ENCODE data around the gene DCP2.
A peak's percentile ranks its signal among the peaks of the same experiment; 100 is the strongest.

DCP2 gene

DNA sequence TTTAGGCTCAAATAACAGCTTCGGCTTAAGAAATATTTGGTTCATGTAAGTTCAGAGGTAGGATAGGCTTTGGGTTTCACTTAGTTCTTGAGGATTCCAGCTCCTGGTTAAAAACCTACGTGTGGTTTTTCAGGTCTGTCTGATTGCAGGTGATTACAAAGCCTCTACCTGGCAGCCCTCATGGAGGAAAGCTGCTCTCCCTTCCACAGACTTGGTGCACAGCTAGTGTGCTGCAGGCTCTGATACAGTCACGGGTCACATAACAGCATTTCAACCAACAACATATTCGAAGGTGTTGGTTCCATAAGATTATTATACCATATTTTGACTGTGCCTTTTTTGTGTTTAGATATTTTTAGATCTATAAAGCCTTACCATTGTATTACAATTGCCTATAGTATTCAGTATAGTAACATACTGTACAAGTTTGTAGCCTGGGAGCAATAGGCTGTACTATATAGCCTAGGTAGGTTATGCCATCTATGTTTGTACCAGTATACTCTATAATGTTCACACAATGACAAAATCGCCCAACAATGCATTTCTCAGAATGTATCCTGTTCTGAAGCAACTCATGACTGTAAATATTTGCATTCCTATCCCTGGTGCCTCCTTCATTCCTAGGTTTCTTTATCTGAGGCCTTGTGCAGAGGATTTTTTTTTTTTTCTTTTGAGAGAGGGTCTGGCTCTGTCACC is 8.0 kb upstream of the DCP2 start:
- DNase-seq, result no peak

DNA sequence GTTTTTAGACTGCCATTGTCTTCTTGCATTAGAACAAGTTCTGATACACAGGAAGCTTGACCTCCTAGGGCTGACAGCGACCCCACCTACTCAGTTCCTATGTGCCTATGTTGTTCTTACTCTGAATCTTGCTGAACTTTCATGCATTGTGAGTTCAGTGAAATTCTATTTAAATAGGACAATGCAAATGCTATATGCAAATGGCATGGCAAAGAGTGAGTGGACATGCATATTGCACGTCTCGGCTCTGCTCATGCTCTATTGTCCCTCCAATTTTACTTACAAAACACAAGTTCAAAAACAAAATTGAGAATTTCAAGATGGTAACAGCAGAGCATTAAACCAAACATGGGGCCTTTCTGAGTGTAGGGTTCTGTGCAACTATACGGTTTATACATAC is 5.3 kb upstream of the DCP2 start:
- DNase-seq, result no peak

GRCh38 chr5:112973036-112973435 is 3.6 kb upstream of the DCP2 start:
- DNase-seq, result no peak

- no peak for DNase-seq
Measured at GRCh38 chr5:112973904-112974303, 2.7 kb upstream of the DCP2 start.

GRCh38 chr5:112974901-112975300 is 1.7 kb upstream of the DCP2 start:
- DNase-seq, result no peak

- no peak for DNase-seq
Measured at GRCh38 chr5:112975721-112976431, 722 bp upstream of the DCP2 start.

DNA sequence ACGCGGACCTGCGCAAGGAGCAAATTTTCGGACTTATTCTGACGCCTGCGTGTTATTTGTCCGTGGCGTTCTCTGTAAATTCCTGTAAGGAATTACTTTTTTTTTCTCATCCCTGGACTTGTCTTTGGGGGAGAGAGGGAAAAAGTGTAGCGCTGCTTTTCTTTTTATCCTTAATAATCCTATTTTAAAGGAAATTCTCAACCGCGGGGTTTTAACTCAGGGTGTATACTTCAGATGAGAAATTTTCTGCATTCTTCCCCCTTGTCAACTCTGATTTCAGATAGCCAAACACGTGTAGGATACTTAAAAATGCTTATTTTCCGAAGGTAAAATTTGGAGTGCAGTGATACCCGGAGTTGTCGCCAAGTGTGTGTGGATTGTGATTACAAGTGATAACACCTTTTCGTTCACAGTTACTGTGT is 853 bp downstream of the DCP2 start:
- no peak for DNase-seq

- no peak for DNase-seq
Measured at GRCh38 chr5:112978836-112979235, 2.2 kb downstream of the DCP2 start.

DNA sequence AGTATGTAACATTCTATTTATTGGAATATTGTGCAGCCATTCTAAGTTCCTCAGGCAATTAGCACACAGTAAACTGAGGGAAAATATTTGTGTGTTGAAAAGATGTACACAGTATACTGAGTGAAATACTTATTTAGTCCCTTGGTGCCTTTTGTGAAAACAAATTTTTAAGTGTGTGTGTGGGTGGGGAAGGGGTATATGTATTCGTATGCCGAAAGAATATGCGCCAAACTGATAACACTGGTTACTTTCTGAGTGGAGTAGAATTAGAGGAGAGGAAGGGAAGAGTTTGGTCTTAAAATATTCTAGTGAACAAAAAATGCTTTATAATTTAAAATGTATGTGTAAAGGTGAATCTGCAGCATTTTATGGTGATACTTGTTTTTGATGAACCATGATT is 3.1 kb downstream of the DCP2 start:
- DNase-seq, result no peak

GRCh38 chr5:112983363-112983762 is 6.8 kb downstream of the DCP2 start:
- no peak for DNase-seq

DNA sequence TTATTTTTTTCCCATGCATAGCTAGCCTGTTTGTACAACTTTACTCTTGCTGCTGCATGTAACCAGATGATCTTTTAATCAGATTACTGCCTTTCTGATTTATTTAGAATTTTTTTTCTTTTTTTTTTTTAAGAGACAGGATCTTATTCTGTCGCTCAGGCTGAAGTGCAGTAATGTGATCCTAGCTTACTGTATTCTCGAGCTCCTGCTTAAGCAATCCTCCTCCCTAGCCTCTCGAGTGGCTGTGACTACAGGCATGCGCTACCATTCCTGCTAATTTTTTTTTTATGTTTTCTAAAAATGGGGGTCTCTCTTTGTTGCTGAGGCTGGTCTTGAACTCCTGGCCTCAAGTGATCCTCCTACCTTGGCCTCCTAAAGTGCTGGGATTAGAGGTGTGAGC is 9.6 kb downstream of the DCP2 start:
- DNase-seq, result no peak

DNA sequence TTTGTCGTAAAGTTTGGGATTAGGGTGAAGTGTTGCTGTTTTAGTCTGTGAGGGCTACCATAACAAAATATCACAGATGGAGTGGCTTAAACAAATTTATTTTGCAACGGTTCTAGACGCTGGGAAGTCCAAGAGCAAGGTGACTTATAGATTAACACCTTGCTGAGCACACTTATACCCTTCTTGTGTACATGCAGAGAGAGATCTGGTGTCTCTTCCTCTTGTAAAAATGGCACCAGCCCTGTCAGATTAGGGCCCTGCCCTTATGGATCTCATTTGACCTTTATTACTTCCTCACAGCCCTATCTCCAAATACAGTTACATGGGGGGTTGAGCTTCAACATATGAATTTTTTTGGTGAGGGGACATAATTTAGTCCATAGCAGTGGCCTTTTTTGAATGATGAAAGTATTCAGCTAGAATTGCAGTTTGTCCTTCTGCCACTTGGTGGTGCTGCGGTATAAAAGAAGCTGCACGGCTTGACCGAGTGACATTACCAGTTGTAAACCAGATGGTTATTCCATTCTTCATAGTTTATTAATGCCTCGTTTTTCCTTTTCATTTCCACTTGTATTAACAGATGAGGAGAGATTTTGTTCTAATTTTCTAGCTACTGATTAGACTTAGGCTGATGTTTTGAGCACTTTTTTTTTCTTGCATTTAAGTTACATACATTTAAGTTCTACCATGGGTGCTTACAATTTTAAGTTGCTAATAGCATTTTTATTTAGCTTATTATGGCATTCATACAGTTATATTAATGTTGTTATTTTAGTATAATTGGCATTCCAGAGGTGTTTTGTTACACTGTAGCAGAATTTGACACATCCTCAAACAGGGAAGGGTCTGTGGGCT is 19.4 kb downstream of the DCP2 start:
- peak; percentile 5 to 20 for DNase-seq

DNA sequence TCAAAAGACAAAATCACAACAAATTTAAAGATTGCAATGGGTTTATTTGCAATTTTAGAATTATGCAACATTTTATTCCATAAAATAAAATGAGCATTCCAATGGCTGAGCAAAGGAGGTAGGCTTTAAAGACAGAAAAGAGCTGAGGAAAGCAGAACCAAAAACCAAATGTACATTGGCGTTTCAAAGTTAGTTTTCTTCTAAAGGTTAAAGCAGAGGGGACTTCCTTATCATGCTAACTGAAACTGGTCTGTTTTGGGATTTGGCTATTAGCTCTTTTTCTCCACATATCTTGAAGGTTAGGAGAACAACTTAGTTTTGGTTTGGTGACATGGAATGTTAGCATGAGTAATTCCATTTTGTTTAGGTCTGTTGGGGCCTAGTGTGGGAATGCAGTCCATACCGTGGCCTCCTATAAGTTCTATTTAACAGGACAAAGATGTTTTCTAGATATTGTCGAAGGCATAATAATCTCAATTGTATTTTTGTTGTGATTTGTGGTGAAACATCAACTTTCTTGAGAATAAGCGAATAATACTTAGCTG is 20.3 kb downstream of the DCP2 start:
- no peak for DNase-seq

GRCh38 chr5:112998296-112998695 is 21.7 kb downstream of the DCP2 start:
- DNase-seq, result no peak

DNA sequence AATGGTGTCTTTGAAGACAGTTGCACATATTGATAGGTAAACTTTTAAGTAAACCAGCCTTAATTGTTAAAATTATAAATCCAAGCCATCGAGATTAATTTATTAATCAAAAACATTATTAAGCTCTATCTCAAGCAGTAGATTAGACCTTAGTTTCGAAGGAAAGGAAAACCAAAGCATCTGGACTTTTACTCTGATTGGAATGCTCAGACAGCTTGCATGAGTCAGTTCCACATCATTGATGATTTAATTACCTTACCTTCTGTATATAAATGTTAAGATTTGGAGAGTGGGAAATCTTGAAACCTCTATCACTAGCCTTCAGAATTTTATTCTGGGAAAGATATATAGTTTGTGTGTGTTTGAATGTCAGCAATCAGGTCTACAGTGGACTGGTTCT is 23.9 kb downstream of the DCP2 start:
- no peak for DNase-seq

DNA sequence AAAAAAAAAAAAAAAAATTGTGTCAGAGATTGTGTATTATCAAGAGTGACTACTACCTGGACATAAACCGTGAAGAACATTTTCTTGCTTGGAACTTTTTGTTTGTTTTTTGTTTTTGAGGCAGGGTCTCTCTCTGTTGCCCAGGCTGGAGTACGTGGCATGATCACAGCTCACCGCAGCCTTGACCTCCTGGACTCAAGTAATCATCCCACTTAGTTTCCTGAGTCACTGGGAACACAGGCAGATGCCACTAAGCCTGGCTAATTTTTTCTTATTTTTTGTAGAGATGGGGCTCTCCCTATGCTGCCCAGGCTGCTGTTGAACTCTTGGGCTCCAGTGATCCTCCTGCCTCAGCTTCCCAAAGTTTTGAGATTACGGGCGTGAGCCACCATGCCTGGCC is 25.8 kb downstream of the DCP2 start:
- no peak for DNase-seq

DNA sequence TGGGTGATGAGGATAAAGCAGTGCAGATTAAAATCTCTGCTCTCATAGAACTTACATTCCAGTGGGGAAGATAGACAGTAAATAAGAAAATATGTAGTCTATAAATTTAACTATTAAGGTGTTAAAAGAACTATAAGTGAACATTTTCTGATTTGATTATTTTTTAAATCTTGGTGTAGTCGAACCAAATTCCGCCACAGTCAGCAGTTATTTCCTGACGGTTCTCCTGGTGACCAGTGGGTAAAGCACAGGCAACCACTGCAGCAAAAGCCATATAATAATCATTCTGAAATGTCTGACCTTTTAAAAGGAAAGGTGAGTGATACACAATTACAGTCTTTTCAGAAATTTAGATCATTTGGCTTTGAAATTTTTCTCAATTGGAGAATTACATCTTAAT is 27.2 kb downstream of the DCP2 start:
- DNase-seq, result no peak

- no peak for DNase-seq
Measured at GRCh38 chr5:113005454-113005853, 28.9 kb downstream of the DCP2 start.

DNA sequence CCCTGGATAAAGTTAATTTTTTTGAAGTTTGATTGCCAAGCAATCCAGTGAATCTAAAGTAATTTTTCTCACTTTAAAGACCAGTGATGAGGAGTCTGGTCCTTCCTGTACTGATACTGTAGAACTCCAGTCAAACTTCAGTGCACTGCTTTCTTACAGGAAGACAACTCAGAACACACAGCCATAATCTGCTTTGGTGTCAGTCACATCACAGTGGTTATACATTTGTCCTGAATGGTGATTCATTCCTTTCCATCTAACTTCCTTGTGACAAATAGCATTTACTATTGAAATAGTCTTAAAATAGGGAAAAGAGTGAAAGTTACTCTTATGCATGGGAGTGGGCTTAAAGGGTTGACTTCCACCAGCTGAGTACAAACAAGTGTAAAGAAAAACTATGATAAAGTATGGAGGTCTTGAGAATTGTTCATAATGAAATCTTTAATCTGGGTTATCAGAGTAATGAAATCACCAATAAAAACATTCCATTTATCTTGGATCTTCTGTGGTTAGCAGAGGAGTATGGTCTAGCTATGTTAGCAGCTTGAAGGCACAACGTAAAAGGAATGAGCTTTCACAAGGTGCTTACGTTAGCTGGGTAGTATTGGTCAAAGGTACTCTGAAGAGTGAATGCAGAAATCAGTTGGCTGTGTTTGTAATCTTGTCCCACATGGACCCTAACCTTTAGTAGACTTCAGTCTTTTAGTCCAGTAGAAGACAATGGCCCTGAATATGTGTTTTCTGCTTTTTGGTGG is 41.5 kb downstream of the DCP2 start:
- DNase-seq, result no peak

DNA sequence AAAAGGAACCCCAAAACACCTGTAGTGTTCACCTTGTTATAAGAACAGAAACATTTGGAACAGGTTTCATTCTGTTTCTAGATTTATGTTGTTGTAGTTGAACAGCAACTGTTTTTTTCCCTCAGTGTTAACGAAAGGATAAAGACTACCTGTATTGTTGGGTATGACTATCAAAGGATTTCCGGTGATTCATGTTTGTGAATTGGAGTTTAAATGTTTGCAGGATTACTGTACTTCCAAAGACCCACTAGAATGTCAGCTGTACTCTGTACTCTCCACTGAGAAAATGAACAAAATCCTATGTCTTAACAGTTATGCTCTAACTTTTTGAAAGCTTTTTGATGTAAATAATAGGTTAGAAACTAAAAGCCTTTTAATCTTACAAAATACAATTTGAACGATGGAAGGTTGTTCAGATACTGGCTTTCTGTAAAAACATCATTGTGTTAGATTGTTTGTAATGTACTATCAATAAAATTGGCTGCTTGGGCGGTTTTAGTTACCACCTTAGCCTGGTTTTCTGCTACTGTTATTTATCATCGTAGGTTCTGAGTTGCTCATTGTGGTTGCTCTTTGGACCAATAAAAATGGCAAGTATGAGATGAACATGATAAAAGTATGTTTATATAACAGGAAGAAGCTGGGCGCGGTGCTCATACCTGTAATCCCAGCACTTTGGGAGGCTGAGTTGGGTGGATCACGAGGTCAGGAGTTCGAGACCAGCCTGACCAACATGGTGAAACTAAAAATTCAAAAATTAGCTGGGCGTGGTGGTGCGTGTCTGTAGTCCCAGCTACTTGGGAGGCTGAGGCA is 44.1 kb downstream of the DCP2 start:
- DNase-seq, result no peak

GRCh38 chr5:113022661-113023060 is 46.1 kb downstream of the DCP2 start:
- no peak for DNase-seq
